Dedifferentiated amniotic fluid mesenchymal stem cell (primary cell): ENCODE measurements around the gene ASPRV1.

Source experiments
- DNase-seq: peaks from one replicate; pipeline ENCODE4 v3.0.0-alpha.2; 2016; ENCODE audit errors: extremely low spot score

ASPRV1 gene

GRCh38 chr2:69988086-69988635, 26.7 kb upstream of the ASPRV1 start:
- no peak for DNase-seq

DNA sequence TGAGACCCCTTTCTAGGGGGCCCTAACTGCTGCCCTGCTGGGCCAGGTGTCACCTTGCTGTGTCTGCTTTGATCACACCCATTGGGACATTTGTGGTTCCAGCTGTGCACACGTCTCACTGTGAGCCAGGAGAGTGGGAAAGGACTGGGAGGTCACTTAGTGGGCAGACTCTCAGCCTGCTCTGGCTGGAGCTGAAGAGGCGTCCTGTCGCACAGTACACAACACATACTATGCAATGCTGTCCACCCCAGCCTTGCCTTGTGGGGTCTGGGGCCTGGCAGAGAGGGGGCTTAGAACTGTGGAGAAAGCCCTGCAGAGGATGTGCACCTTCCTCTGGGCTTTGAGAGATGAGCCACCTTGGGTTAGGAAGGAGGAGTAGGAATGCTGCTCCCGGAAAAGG, 25.3 kb upstream of the ASPRV1 start:
- no peak for DNase-seq

DNA sequence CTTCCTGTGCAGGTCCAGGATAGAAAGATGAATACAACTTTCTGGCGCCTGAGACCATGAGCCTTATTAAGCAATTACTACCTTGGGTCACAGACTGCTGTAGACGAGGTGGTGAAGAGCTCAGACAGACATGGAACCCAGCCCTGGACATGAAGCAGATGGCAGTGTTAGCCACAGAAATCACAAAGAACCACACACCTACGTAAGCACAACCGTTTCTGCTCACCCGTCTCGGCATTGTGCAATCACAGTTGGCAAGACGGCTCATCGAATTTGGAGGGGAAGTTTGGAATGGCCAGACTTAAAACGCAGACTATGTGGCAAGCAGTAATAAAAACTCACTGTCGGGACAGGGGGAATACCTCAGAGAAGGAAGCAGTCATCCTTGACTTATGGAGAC, 24.3 kb upstream of the ASPRV1 start:
- DNase-seq, result no peak

DNA sequence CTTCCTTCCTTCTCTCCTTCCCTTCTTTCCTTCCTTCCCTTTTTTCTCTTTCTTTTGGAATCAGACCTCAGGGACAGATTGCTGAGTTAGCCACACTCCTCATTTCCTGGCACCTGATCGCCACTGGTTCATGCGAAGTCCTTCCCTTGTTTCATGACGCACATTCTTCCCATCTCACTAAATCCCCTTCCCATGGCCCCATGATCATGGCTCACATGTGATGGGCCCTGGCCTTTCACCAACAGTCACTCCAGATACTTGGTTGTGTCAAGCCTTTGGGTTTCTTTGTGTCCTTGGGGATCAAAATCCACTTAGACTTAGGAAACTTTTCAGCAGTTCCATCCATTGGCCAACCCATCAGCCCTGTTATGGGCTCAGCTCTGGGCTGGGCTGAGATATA, 23.8 kb upstream of the ASPRV1 start:
- no peak for DNase-seq

- no peak for DNase-seq
Measured at GRCh38 chr2:69983392-69983966, 22.0 kb upstream of the ASPRV1 start.

GRCh38 chr2:69979902-69980807, 18.7 kb upstream of the ASPRV1 start:
- DNase-seq, result peak; percentile 59

DNA sequence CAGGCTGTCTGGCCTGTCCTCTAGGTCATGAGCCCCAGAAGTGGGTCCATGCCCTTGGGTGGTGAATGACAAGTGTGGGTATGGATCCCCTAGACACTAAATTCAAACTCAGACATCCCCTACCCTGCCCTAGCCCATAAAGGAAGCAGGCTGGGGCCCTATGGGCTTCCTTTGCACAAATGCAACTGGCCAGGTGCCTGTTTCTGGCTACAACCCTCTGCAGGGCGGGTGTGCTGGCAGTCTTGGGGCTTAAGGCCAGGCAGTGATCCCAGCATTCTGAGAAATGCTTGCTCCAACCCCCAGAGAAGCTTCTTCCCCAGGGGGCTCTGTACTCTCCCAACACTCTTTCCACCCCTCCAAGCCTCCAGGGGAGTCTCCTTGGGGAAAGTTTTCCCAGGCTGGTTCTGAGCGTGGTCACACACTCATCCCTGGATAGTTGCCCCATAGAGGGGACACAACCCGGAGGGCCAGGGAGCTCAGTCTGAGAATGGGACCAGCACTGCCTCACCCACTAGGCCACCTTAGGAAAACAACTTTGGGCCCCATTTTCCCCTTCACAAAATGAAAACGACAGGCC, 16.6 kb upstream of the ASPRV1 start:
- DNase-seq, result no peak

DNA sequence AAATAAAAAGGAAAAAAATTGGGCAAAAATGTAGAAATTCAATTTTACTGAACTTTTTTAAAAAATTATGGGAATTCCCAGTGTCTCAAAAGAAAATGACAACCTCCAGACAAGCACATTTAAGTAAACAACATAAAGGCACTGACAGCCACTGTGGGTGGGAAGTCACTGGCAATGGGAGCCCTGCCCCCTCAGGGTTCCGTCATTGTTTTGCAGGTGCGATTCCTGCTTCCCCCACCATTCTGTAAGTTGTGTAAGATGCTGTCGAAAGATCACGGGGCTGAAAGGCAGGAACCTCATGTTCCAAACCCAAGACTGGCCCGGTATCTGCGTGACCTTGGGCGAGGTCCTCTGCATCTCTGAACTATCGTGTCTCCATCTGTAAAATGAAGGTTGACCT, 15.8 kb upstream of the ASPRV1 start:
- DNase-seq, result no peak

DNA sequence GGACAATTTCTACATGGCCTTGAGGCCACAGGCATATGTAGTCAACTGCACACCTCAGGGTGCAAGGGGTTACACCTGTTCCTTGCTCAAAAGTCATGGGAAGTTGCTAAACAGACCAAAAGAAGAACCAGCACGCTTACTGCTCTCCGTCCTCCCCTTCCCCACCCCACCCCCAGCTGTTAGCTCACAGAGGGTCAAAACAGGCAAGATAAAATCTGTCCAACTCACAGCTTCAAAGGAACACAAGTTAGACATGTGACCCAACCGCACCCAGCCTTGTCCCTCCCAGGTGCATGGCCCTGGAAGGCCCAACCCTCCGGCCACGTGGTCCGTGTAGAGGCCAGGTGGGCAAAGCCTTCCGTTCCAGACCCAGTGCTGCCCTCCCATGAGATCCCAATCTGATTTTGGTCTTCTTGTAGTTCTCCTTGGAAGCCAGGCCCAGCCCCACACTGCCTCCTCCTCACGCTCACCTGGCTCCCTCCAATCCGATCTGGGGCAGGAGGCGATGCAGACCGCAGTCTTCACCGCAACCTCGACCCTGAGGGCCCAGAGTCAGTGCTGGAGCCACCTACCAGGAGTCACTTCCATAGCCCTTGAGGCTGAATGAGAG, 14.5 kb upstream of the ASPRV1 start:
- no peak for DNase-seq

- DNase-seq, result no peak
Measured at GRCh38 chr2:69975136-69975852, 13.9 kb upstream of the ASPRV1 start.

DNA sequence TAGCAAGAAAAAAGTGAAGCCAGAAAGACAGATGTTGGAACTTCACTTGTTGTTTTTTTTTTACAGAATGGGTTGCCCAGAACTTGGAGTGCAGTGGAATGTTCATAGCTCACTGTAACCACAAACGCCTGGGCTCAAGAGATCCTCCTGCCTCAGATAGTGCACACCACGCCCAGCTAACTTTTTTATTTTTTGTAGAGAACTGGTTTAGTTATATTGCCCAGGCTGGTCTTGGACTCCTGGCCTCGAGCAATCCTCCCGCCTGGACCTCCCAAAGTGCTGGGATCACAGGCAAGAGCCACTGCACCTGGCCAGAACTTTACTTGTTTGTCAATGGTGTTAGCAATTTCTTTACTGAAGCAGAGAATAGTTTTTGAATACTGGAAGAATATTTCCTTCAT, 11.9 kb upstream of the ASPRV1 start:
- DNase-seq, result peak; percentile 53

- no peak for DNase-seq
Measured at GRCh38 chr2:69972822-69973221, 11.4 kb upstream of the ASPRV1 start.

DNA sequence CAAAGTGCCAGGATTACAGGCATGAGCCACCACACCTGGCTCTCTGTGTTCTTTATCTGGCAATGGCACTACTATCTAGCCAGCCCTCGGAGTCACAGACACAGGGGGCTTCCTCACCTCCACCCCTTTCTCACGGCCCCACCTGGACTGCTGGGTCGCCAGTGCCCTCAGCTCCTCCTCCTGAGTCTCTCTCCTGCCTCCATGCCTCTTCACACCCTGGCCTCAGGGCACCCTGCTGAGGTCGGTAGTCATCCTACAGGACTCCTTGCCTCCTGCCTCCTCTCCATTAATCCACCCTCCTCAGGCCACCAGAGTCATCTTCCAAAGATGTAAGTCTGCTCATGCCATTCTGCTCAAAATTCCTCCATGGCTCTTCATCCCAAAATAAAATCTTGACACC, 8.6 kb upstream of the ASPRV1 start:
- DNase-seq, result no peak

DNA sequence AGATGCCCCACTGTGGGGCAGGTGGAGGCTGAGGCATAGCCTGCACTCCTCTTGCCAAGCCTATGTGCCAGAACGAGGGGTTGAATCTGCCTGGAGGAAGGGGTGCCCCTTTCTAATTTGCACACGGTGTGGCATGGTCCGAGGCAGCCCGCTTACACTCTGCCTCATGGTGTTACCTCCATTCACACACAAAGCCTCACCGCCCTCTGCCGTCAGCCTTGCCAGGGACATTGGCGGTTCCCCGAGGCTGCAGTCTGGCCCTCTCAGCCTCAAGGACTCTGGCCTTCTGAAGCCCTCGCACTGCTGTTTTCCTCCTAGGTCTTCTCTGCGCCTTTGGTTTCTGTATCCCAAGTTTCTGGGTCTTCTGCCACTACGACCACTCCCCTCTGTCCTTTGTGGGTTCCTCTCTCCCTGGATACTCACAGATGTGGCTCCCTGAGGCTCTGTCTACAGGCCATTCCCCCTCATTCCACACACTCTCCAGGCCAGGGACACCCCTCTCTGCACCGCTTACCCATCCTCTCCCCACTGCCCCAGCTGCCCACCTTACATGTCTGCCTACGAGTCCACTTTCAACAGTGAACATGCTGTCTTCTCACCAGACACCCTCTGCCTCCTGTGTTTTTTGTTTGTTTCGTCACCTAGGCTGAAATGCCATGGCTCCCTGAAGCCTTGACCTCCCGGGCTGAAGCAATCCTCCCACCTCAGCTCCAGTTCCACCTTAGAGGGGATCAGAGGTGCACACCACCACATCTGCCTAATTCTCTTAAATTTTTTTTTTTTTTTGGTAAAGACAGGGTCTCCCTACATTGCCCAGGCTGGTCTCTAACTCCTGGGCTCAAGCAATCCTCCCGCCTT, 7.9 kb upstream of the ASPRV1 start:
- no peak for DNase-seq

GRCh38 chr2:69968609-69969008, 7.2 kb upstream of the ASPRV1 start:
- no peak for DNase-seq

DNA sequence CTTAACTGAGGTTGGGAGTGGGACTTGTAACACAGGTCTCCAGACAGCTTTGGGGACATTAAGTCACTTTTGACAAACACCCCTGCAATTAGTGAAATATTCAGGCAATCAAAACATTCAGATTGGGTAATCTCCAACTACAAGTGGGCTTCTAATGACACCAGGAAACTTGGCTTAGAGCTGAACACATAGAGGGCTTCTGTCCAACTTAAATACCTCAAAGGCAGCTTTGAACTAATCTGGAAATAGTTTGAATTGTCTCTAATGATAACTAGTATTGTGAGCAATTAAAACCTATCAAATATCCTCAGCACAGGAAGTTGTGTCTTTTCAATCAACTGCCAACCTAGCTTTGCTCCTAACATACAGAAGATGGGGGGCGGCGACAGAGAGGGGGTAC, 5.1 kb upstream of the ASPRV1 start:
- DNase-seq, result no peak

DNA sequence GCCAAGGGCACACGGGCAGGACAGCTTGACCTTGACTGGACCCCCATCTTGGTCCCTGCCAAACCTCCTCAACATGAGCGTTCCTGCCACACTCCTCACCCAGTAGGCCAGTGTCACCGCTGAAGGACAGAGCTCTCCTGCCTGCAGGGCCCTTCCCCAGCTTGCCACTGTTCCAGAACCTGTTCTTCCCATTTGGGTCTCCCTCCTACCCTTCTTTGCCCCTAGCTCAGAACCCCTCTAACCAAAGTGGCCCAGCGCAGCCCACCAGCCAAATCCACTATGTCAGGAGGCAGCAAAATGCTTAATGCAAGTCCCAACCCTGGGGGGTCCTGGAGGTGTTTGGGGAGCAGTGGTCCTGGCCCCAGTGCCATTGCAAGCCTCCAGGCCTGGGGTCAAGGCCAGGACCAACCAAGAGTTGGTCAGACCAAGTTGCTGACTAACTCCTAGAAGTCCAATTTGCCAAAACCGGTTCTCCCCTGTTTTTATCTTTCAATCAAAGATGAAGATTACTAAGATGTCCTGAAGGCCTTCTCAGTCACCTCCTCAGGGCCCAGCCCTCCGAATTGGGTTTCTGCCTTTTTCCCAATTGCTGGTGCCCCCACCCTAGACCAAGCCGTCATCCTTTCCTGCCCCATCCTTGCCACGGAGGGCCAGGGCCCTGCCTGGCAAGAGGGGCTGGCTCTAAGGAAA, 4.5 kb upstream of the ASPRV1 start:
- DNase-seq, result no peak

DNA sequence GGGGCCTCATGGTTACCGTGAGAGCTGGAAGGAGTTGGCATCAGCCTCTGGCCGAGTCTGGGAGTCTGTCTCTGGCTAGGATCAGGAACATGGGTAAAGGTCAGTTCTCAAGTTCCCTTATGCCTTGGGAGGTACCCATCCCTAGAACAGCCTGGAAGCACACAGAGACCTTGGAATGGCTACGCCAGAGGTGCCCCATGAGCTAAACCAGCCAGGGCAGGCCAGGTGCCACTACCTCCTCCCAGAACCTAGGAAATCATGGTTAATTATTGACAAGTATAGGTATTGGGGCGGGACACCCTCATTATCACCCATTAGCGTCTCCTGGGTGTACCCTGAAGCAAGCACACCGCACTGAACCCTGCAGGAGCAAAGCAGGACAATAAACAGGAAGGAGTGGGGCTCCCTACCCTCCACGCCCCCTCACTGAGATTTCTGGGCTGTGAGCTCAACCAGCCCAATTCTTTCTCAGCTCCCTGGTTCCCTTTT, 3.0 kb upstream of the ASPRV1 start:
- no peak for DNase-seq

- DNase-seq, result no peak
Measured at GRCh38 chr2:69962986-69963730, 1.7 kb upstream of the ASPRV1 start.
